IPS-20b (cell line): ENCODE data around the gene SND1.
A peak's percentile ranks its signal among the peaks of the same experiment; 100 is the strongest.

Experiments used
- H3K27ac ChIP-seq: one replicate; pipeline ENCODE4 v1.5.1; 2013; ENCODE audit warnings: low read length
- H3K27me3 ChIP-seq: 2 replicates; pipeline ENCODE4 v1.6.1; 2013; ENCODE audit warnings: mild to moderate bottlenecking, low read length, inconsistent platforms; ENCODE audit not compliant: insufficient read depth
- H3K36me3 ChIP-seq: 2 replicates; pipeline ENCODE4 v1.6.1; 2013; ENCODE audit warnings: low read depth, mild to moderate bottlenecking, inconsistent platforms, low read length, moderate library complexity; ENCODE audit not compliant: insufficient read depth
- H3K4me1 ChIP-seq: 2 replicates; pipeline ENCODE4 v1.6.1; 2013; ENCODE audit warnings: mild to moderate bottlenecking, control low read depth, inconsistent platforms, low read length, moderate library complexity; ENCODE audit not compliant: insufficient read depth
- H3K4me3 ChIP-seq: 2 replicates; pipeline ENCODE4 v1.5.1; 2013; ENCODE audit warnings: mild to moderate bottlenecking, low read length, inconsistent platforms
- H3K9ac ChIP-seq: 2 replicates; pipeline ENCODE4 v1.6.1; 2013; ENCODE audit warnings: low read depth, mild to moderate bottlenecking, inconsistent platforms, low read length, moderate library complexity
- H3K9me3 ChIP-seq: 2 replicates; pipeline ENCODE4 v1.6.1; 2013; ENCODE audit warnings: mild to moderate bottlenecking, low read depth, low read length, inconsistent platforms; ENCODE audit not compliant: insufficient read depth

SND1 gene

DNA sequence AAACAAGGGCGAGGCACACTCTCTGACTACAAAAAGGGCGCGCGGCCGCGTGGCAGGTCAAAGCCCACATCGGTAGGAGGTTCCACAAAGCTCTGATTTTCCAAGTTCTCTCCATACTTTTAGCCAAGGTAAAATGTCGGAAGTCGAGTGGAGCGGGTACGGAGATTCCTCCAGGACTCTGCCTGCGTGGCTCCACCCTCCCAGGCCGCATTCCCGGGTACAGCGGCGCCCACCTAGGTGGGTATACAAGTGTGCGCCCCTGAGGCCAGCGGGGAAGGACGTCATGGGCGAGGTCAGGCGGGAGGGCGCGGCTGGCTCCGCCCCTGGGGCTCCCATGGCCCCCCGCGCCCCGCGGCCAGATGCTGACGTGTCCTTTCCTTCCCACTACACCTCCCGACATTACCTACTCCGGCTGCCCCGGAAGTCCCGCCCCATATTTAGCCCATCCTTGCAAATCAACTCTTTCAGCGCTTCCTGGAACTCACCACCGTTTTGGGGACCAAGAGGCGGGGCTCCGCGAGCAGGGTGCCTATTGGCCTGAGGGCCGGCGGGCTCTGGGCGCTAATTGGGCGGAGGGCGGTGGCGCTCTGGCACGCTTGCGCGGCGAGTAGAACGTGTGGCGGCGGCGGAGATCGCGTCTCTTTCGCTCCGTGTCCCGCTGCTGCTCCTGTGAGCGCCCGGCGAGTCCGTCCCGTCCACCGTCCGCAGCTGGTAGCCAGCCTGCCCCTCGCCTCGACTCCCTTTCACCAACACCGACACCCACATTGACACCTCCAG is at the start of gene SND1:
TSS of gene SND1 (plus strand) at position 639 of the 777 bp plus-strand sequence. CDS start 180 bp downstream, outside the sequence.
- Histone ChIP-seq H3K9ac (peak within 1 kb of the TSS; percentile 96), H3K36me3 (peaks cover 13% of the 10 kb centered on the region; the same call in 1 of the 2 replicates), H3K9me3 (no peaks in the 10 kb centered on the region), H3K4me3 (peak within 1 kb of the TSS; percentile 86), H3K27me3 (no peaks in the 10 kb centered on the region), H3K27ac (peak within 1 kb of the TSS; percentile 68), H3K4me1 (peaks cover 24% of the 10 kb centered on the region)

DNA sequence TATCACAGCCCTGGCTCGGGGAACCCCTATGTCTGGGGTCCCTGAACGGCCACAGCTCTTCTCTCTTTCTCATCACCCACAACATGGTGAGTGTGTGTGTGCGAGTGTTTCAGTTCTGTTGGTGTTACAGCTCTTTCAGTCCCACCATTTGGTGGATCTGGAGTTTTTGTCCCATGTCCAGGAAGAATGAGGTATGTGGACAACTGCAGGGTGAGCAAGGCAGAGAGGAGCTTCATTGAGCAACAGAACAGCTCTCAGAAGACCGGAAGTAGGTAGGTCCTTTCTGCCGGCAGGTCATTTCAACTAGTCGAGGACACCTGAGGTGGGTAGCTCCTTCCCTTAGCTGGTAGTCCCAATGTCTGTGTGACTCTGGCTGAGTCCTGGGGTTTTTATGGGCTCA is 43.5 kb upstream of the SND1 start:
- no peak overlapping the region for H3K9ac ChIP-seq

DNA sequence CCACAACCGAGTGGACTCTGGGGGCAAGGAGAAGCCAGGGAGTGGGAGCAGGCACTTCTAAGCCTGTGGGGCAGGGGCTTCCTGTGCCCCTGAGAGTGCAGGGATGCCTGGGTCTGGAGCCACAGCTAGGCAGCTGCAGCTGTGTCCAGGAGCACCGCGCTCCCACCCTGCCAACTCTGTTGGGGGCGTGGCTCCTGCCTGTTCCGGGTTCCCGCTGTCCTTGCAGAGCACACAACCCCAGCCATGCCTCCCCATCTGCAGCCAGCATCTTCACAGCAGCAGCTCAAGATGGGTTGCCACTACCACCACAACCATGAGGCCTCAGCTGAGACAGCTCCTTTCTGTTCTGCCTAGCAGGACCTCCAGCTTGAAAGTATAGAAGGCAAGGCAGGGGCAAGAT is 42.7 kb upstream of the SND1 start:
- H3K27ac ChIP-seq, result no peak overlapping the region
- H3K4me3 ChIP-seq, result no peak overlapping the region
- no peaks in the 10 kb centered on the region for H3K9me3 ChIP-seq
- H3K9ac ChIP-seq, result no peak overlapping the region
- no peaks in the 10 kb centered on the region for H3K36me3 ChIP-seq
- H3K4me1 ChIP-seq, result no peaks in the 10 kb centered on the region
- peaks cover 10% of the 10 kb centered on the region; the same call in 1 of the 2 replicates for H3K27me3 ChIP-seq

More for the DNA sequence above, 43.5 kb upstream of the SND1 start:
- Histone ChIP-seq H3K36me3 (no peaks in the 10 kb centered on the region), H3K9me3 (no peaks in the 10 kb centered on the region), H3K27me3 (peaks cover 4% of the 10 kb centered on the region; the same call in 1 of the 2 replicates), H3K4me1 (no peaks in the 10 kb centered on the region), H3K27ac (no peak overlapping the region), H3K4me3 (no peak overlapping the region)

DNA sequence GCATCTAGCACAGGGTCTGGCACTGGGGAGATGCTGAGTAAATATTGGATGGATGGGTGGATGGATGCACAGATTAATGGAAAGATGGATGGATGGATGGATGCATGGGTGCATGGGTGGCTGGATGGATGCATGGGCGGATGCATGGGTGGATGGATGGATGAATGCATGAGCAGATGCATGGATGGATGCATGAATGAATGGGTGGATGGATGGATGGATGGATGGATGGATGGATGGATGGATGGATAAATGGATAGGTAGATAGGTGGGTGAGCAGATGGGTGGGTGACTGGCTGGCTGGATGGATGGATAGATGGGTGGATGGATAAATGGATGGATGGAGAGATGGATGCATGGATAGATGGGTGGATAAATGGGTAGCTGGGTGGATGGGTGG is 39.7 kb upstream of the SND1 start:
- Histone ChIP-seq H3K27me3 (peaks cover 39% of the 10 kb centered on the region), H3K27ac (no peak overlapping the region), H3K9ac (no peak overlapping the region), H3K4me3 (no peak overlapping the region), H3K4me1 (no peaks in the 10 kb centered on the region), H3K36me3 (no peaks in the 10 kb centered on the region), H3K9me3 (no peaks in the 10 kb centered on the region)

- Histone ChIP-seq H3K9ac (no peak overlapping the region), H3K27ac (no peak overlapping the region), H3K4me3 (no peak overlapping the region), H3K27me3 (peaks cover 83% of the 10 kb centered on the region), H3K36me3 (no peaks in the 10 kb centered on the region), H3K9me3 (no peaks in the 10 kb centered on the region), H3K4me1 (no peaks in the 10 kb centered on the region)
These were observed 35.3 kb upstream of the SND1 start for GRCh38 chr7:127616724-127617123.

DNA sequence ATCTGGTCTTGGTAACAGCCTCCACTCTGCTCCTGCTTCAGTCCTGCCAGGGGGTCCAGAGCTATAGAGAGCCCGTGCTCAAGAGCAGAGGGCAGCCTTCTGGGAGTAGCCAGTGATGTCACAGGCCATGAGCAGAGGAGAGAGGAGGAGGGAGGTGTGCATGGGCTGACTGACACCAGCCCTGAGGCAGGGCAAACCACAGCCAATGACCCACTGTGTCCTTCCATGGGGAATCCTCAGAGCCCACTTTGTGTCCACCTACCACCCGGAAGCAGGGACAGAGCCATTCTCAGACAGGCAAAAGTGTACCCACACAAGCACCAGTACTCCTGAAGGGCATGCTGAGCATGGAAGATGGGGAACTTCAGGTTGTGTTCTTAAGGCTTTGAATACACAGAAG is 34.0 kb upstream of the SND1 start, which contains the start of gene PAX4:
TSS of gene PAX4 (minus strand) at position 101 of the 400 bp plus-strand sequence. CDS start 2,214 bp downstream, outside the sequence.
- Histone ChIP-seq H3K27me3 (peaks cover 93% of the 10 kb centered on the region), H3K36me3 (no peaks in the 10 kb centered on the region), H3K27ac (no peak within 1 kb of the TSS), H3K9me3 (no peaks in the 10 kb centered on the region), H3K9ac (no peak within 1 kb of the TSS), H3K4me3 (no peak within 1 kb of the TSS), H3K4me1 (no peaks in the 10 kb centered on the region)

GRCh38 chr7:127618775-127619174 is 33.2 kb upstream of the SND1 start:
- H3K27me3 ChIP-seq, result peaks cover 91% of the 10 kb centered on the region
- H3K4me3 ChIP-seq, result no peak overlapping the region
- H3K27ac ChIP-seq, result no peak overlapping the region
- no peaks in the 10 kb centered on the region for H3K4me1 ChIP-seq
- H3K36me3 ChIP-seq, result no peaks in the 10 kb centered on the region
- no peaks in the 10 kb centered on the region for H3K9me3 ChIP-seq
- no peak overlapping the region for H3K9ac ChIP-seq

DNA sequence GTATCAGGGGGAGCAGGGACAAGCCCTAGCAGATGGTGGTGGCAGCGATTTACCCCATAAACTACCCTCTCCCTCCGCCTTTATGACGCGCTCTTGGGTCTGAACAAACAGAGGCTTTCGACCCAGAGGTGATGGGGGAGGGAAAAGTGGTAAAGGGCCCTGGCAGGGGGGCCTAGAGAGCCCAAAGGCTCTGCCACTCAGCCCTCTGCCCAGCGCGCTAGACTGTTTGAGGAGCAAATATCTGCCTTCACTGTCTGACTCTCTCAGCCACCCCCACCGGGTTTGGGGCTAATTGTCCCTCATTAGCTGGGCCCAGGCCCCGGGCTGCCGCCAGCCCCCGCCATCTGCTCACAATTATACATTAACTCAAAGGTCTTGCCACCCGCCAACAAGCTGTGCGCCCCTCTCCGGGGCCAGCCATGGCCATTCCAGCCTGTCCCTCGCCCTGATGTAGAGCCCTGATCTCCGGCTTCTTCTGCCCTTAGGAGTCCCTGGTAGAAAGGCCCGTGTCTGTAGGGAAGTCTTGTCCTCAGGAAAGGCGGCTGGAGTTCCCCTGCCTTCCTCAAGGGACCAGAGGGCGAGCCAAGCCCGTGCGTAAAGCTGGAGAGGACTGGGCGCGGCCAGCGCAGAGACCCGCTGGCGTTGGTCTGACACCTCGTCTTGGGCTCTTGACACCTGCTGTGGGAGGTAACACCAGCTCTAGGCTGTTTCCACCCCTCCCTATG is 32.2 kb upstream of the SND1 start:
- Histone ChIP-seq H3K4me1 (no peaks in the 10 kb centered on the region), H3K36me3 (no peaks in the 10 kb centered on the region), H3K27me3 (peaks cover 80% of the 10 kb centered on the region), H3K4me3 (peak overlapping the region; percentile 77), H3K9me3 (no peaks in the 10 kb centered on the region), H3K9ac (no peak overlapping the region), H3K27ac (no peak overlapping the region)

GRCh38 chr7:127620406-127621233 is 31.4 kb upstream of the SND1 start:
- no peaks in the 10 kb centered on the region for H3K9me3 ChIP-seq
- H3K36me3 ChIP-seq, result no peaks in the 10 kb centered on the region
- peak overlapping the region; percentile 77 for H3K4me3 ChIP-seq
- no peaks in the 10 kb centered on the region for H3K4me1 ChIP-seq
- peak overlapping the region; percentile 50; the same call in 1 of the 2 replicates for H3K9ac ChIP-seq
- H3K27me3 ChIP-seq, result peaks cover 74% of the 10 kb centered on the region
- no peak overlapping the region for H3K27ac ChIP-seq

GRCh38 chr7:127625331-127625730 is 26.7 kb upstream of the SND1 start:
- H3K4me1 ChIP-seq, result 0 out of 2 replicates have a peak, but pooled peaks cover 2% of the 10 kb centered on the region
- H3K9me3 ChIP-seq, result no peaks in the 10 kb centered on the region
- no peak overlapping the region for H3K4me3 ChIP-seq
- H3K27me3 ChIP-seq, result peaks cover 26% of the 10 kb centered on the region
- no peak overlapping the region for H3K27ac ChIP-seq
- H3K36me3 ChIP-seq, result no peaks in the 10 kb centered on the region
- no peak overlapping the region for H3K9ac ChIP-seq

- Histone ChIP-seq H3K9ac (no peak overlapping the region), H3K4me3 (no peak overlapping the region), H3K27ac (no peak overlapping the region), H3K36me3 (no peaks in the 10 kb centered on the region), H3K9me3 (no peaks in the 10 kb centered on the region), H3K27me3 (peaks cover 9% of the 10 kb centered on the region; the same call in 1 of the 2 replicates), H3K4me1 (0 out of 2 replicates have a peak, but pooled peaks cover 2% of the 10 kb centered on the region)
These were observed 23.5 kb upstream of the SND1 start for GRCh38 chr7:127628445-127628844.
